Non-pigmented ciliary epithelial cell (primary cell): Measurements from ENCODE around the gene FAM114A2.

ENCODE experiments used
- DNase-seq: peaks from one replicate; pipeline ENCODE4 v3.0.0-alpha.2; 2010; ENCODE audit warnings: low read depth

FAM114A2 gene

GRCh38 chr5:153983885-153984284, 54.8 kb downstream of the FAM114A2 start:
- no peak for DNase-seq

GRCh38 chr5:153981905-153982605, 56.7 kb downstream of the FAM114A2 start:
- DNase-seq: no peak

DNA sequence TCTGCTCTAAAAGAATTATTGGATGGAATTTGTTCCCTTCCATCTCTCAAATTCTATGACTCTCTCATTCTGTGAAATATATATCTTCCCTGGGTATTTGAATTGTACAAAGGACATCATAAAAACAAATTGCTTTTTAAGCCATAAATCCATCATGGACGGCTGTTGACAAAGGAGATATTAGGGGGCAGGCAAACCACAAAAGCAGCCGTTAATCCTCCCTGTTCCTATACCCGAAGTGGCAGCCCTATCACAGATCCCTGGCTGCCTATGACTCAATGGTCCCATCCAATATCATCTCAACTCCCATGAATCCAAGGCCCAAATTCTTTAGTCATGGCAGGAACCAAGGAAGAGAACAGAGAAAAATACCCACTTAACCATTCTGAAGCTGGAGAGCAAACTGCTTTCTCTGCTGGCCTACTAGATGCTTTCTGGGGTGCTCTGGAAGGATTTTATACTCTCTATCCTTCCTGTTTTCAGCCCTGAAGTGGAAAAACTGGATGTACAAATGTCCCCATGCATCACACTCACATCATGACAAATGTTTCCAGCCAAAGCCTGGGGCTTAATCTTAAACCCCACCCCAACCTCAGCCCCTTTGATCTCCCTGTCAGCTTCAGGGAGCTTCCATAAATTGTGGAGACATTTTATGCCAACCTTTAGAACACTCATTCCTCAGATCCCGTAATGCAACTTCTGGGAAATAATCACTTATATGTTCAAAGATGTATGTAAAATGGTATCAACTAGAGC, 59.5 kb downstream of the FAM114A2 start:
- DNase-seq: no peak

GRCh38 chr5:153974813-153975163, 63.9 kb downstream of the FAM114A2 start:
- DNase-seq: no peak

GRCh38 chr5:153974131-153974812, 64.4 kb downstream of the FAM114A2 start:
- DNase-seq: no peak

DNA sequence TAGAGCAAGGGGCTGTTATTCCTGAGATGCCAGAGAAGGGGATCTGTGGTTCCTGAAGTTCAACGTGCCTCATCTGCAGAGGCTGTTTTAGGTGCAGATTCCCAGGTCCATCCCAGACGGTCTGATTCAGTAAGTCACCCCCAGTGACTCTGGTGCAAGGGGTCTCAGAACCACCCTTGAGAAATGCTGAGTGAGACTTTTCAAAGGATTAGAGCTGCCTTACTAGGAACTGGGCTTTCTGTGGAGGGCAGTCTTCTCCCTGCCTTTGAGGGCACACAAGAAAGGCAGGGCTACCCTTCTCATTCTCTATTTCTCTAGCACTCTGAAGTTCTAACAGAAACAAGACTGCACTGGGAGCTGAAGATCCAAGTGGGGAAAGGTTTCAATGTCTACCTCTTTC, 66.5 kb downstream of the FAM114A2 start:
- DNase-seq: no peak

DNA sequence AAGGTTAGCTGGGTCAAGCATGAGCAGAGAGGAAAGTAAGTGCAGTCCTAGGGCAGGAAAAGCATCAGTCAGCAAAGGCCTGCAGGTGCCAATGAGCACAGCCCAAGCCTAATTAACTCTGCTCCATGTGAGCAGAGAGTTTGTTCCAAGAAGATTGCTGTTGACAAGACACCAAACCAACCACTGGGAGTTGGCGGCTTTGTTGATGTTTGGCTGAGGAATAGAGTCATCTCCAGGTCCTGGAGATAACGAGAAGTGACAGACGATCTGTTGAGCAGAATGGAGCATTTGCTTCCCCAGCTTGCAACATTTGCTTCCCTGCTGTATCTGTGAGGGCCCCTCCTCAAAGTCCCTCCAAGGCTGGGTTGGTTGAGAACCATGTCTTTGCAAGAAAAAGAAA, 68.2 kb downstream of the FAM114A2 start:
- no peak for DNase-seq

- no peak for DNase-seq
These were observed 69.2 kb downstream of the FAM114A2 start for GRCh38 chr5:153969563-153969895.

DNA sequence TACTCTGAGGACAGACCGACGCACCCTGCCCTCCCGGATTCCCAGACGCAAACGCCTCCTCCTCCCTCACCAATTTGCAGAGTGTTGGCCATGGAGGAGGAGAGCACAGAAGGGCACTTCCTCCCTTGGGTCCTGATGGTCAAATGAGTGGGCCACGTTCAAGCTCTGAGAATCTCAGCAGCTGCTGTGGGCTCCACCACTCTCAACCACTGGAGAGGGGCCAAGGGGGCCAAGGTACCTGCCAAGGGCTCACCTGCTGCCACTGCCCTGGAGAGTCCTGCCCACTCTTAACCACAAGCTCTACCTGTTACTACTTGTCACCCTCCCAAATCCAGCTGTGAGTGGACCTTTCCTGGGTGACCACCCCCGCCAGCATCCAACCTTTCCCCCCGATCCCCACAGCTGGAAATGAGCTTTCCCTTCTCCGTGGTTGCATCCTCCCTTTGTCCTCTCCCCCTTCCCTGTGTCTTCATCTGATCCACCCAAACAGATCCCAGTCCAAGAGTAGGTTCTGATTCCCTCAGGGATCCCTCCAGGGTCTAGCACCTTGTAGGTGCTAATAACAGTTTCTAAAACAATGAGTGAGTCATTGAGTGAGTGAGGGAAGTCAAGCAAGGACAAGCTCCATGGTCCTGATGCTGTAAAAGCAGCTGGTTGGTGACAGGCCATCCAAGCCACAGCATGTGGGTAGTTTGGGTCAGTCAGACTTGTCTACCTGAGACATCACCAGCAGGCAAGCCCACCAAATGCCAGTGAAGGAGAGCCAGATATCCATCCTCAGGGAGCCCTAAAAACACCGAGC, 69.7 kb downstream of the FAM114A2 start:
- DNase-seq: no peak

- DNase-seq: peak; percentile 10
These were observed 73.6 kb downstream of the FAM114A2 start for GRCh38 chr5:153964880-153965645.

DNA sequence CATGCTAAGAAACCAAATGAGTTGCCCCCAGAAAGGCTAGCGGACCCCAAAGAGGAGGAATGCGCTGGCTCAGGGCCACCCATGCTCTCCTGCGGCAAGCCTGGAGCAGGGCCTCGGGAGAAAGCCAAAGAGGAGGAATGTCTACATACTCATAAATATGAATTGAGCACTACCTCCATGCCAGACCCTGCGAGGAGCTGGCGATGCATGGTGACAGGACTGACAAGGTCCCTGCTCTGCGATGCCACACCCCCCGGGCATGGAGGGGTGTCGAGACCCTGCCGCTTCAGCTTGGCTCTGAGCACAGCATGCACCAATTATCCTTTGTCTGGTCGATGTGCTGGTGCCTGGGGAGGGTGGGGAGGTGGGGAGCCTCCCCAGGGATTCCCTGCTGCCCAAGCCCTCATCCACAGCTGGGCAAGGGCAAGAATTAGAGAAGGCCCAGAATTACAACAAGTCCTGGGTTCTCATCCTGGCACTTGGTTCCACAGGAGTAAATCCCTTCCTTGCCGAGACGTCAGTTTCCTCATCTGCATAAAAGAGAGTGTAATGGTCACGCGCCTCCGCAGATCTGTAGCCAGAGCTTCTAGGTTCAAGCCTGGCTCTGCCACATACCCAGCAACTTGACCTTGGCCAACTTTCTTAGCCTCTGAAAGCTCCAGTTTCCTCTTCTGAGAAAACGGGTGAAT, 74.4 kb downstream of the FAM114A2 start:
- no peak for DNase-seq

GRCh38 chr5:153960269-153961215, 78.2 kb downstream of the FAM114A2 start:
- DNase-seq: no peak

DNA sequence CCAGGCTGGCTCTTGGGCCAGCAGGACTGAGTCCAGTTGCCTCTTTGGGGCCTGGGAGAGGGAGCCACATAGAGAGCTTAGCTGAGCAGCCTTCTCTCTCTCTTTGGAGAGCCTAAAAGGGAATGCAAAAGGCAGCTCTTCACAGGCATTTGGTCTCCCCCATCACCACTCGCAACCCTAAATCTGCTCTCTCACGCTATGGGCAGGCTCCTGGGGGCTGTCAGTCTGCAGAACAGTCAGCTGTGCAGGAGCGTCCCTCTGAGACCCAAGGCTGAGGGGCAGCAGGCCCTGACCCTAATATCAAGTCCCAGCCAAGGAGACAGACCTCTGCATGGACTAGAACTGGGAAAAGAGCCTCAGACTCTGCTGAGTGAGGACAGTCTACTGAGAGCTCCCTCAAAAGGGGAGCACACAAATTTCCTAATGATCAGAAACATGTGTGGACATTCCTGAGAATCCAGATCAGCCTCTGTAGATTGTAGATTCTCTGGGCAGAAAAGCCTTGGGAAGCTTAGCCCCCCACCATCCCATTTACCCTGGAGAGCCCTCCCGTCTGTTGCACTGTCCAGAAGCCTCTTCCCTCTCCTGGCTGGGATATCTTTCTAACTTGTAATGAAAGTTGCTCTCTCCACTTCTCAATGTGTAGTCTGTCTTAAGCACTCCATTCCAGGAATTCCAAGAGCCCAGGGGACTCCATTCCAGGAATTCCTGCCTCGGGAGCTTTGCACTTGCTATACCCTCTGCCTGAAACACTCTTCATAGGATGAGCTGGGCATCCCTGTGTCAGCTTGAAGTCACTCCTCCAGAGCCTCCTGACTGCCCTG, 79.4 kb downstream of the FAM114A2 start:
- DNase-seq: peak; percentile 26

DNA sequence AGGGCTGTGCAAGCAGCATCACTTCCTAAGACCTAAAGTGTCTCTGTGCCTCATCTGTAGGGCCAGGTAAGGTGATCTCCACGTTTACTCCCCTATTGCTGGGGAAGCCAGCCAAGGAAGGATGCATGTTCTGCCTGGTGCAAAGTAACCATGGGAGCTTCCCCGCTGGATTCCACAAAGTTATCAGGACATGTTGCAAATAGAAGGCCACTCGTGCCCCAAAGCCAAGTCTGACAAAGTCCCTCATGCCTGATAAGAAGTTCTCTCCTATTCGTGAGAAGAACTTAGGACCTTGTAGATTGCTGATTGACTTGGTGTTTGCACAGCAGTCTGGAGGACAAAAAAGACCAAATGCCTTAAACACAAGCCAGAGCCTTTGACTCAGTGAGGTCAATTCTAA, 81.5 kb downstream of the FAM114A2 start:
- no peak for DNase-seq

- no peak for DNase-seq
These were observed 85.3 kb downstream of the FAM114A2 start for GRCh38 chr5:153953411-153953810.

DNA sequence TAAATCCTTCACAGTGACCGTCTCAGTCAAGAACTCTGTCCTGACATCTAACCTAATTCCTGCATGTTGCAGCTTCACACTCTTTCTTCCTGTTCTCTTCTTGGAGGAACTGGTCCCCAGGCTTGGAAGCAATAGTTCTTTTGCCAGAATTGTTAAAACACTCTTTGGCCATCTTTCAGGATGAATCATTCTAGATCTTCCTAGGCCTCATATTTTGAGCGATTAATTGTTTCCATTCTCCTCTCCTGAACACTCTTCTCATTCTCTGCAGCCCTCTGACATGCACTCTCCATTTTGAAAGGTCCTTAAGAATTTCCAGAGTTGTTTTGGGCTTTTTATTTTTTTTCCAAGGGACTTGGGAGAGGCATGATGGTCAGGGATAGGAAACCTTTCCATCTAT, 85.8 kb downstream of the FAM114A2 start:
- DNase-seq: no peak

GRCh38 chr5:153952057-153952456, 86.7 kb downstream of the FAM114A2 start:
- DNase-seq: no peak

DNA sequence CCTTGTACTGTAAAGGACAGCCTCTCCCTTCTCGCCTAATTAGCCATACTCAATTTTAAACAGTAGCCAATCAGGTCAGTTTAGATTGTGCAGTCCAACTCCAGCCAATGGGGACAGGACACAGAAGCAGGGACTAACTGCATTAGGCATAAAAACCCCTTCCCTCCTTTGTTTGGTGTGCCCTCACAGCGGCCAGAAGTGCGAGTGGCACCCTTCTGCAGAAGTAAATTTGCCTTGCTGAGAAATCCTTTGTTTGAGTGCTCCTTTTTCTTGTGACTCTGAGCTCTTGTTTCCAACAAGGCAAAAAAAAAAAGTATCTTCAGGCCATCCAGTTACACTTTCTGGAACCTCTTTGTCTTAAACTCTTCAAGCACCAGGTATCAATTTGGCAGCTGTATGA, 97.4 kb downstream of the FAM114A2 start:
- no peak for DNase-seq
